ENCODE data around the gene ABHD17A. TPM values are rescaled to one million over a fixed set of nuclear protein-coding genes. Genes with fewer than 3 reads are reported as not detected.
A peak's percentile ranks its signal among the peaks of the same experiment; 100 is the strongest.

Gene ABHD17A
- total and polyA plus RNA-seq, 9 of the 15 experiments (the other 6 are each of a cell fraction or from before 2014, with no cell fraction given) = 0.04 to 135 (median 21.8) TPM; not detected in 1

DNA sequence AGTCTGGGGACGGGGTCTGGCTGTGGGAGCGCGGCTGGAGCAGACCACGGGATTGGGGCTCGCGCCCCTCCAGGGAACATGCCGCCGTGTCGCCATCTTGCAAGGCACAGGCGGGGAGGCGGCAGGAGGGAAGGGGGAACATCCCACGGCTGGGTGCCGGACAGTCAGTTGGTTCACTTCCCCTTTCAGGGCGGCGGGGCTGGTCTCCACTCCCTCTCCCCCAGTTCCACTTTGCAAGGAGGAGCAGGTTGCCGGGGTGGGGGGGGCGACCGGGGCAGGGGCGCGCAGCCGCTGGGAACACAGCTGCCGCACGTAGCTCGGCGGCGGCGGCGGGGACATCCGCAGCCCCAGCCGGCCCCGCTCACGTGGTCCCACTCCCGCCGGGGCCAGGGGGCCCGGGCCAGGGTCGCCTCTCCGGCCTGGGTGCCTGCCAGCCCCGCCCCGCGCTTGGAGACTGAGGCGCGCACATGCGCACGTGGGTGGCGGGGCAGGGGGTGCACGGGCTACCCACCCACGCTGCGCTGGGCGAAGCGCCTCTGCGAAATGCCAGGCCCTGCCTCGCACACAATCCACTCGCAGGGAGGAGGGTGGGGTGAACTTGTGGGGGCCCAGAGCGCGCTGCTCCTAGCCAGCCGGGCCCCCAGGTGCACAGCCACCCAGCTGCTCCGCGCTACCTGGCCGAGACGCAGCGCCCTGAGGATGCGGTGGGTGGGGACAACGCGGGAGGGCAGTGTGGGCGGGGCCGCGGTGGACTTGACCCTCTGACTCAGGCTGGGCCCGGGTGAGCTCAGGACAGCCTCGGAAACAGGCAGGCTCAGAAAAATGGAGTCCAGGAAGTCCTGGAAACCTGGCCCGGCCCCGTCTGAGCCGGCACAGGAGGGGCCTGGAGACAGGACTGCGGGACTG is 28.3 kb downstream of the ABHD17A start (continued):
- TF ChIP-seq CLOCK (CRISPR knock-in tag; IDR thresholded peaks at IDR 0.05; ENCODE audit: borderline replicate concordance) = no peak
- peak; percentile 59; the same call in 1 of the 2 replicates for TF ChIP-seq THAP7 (CRISPR knock-in tag; IDR thresholded peaks at IDR 0.05)
- peak; percentile 56; the same call in 1 of the 2 replicates for TF ChIP-seq KLF1 (tag; IDR thresholded peaks at IDR 0.05)
- no peak for TF ChIP-seq PRPF4 (IDR thresholded peaks at IDR 0.05; ENCODE audit: insufficient read depth, low read depth, low read length, poor library complexity, severe bottlenecking)
- TF ChIP-seq FOSL1 (tag; conservative IDR thresholded peaks at IDR 0.05) = peak; percentile 83
- TF ChIP-seq SNAPC5 (CRISPR knock-in tag; IDR thresholded peaks at IDR 0.05) = no peak
- peak; percentile 81 for TF ChIP-seq NKRF (IDR thresholded peaks at IDR 0.05; ENCODE audit: borderline replicate concordance)
- TF ChIP-seq NR3C1 (CRISPR knock-in tag; IDR thresholded peaks at IDR 0.05) = 0 out of 2 replicates have a peak, but pooled peaks have one; percentile 48
- TF ChIP-seq, protein P1, sequence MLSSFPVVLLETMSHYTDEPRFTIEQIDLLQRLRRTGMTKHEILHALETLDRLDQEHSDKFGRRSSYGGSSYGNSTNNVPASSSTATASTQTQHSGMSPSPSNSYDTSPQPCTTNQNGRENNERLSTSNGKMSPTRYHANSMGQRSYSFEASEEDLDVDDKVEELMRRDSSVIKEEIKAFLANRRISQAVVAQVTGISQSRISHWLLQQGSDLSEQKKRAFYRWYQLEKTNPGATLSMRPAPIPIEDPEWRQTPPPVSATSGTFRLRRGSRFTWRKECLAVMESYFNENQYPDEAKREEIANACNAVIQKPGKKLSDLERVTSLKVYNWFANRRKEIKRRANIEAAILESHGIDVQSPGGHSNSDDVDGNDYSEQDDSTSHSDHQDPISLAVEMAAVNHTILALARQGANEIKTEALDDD (IDR thresholded peaks at IDR 0.05) = no peak
- TF ChIP-seq, protein P2, sequence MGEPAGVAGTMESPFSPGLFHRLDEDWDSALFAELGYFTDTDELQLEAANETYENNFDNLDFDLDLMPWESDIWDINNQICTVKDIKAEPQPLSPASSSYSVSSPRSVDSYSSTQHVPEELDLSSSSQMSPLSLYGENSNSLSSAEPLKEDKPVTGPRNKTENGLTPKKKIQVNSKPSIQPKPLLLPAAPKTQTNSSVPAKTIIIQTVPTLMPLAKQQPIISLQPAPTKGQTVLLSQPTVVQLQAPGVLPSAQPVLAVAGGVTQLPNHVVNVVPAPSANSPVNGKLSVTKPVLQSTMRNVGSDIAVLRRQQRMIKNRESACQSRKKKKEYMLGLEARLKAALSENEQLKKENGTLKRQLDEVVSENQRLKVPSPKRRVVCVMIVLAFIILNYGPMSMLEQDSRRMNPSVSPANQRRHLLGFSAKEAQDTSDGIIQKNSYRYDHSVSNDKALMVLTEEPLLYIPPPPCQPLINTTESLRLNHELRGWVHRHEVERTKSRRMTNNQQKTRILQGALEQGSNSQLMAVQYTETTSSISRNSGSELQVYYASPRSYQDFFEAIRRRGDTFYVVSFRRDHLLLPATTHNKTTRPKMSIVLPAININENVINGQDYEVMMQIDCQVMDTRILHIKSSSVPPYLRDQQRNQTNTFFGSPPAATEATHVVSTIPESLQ (CRISPR knock-in tag; IDR thresholded peaks at IDR 0.05) = peak; percentile 74; the same call in 1 of the 2 replicates

Data from K562 (cell line).